HG02610 (cell line): ENCODE data around the gene MMD2.

Source experiments
- ATAC-seq: cut with Tn5 transposase; IDR thresholded peaks from one replicate; pipeline ENCODE4 v1.9.1; 2021; ENCODE audit warnings: mild to moderate bottlenecking, moderate library complexity; ENCODE audit not compliant: unreplicated experiment

Gene MMD2

GRCh38 chr7:4873071-4873944, 85.7 kb downstream of the MMD2 start:
- no peak for ATAC-seq

- no peak for ATAC-seq
Observed at GRCh38 chr7:4871930-4872675, 86.9 kb downstream of the MMD2 start.

GRCh38 chr7:4871056-4871680, 87.8 kb downstream of the MMD2 start:
- ATAC-seq = no peak

GRCh38 chr7:4868493-4868892, 90.5 kb downstream of the MMD2 start:
- no peak for ATAC-seq

- no peak for ATAC-seq
Observed at GRCh38 chr7:4866528-4867496, 92.2 kb downstream of the MMD2 start.

GRCh38 chr7:4862156-4862555, 96.8 kb downstream of the MMD2 start:
- ATAC-seq = no peak

- ATAC-seq = no peak
Observed at GRCh38 chr7:4861673-4862072, 97.3 kb downstream of the MMD2 start, which contains the start of gene PAPOLB. Gene PAPOLB, minus strand, starts transcription at chr7:4862030. Its CDS starts 220 bp downstream, at chr7:4861810.

- ATAC-seq = no peak
Observed at GRCh38 chr7:4861227-4861626, 97.8 kb downstream of the MMD2 start.

GRCh38 chr7:4857189-4857588, 101.8 kb downstream of the MMD2 start:
- ATAC-seq = no peak

GRCh38 chr7:4856336-4857057, 102.5 kb downstream of the MMD2 start:
- ATAC-seq = no peak
